HG02885 (cell line): ENCODE measurements around the gene ZNF488.

ENCODE experiments used
- ATAC-seq: cut with Tn5 transposase; IDR thresholded peaks from one replicate; pipeline ENCODE4 v1.9.1; 2021; ENCODE audit warnings: mild to moderate bottlenecking; ENCODE audit not compliant: unreplicated experiment, poor library complexity

ZNF488 gene

GRCh38 chr10:47410862-47411261 lies 26.8 kb upstream of the ZNF488 start:
- ATAC-seq, result no peak

- no peak for ATAC-seq
Observed at GRCh38 chr10:47410271-47410670, 26.2 kb upstream of the ZNF488 start.

- ATAC-seq, result no peak
Observed at GRCh38 chr10:47409866-47410256, 25.8 kb upstream of the ZNF488 start.

GRCh38 chr10:47409171-47409865 lies 25.2 kb upstream of the ZNF488 start:
- ATAC-seq, result no peak

GRCh38 chr10:47408606-47409005 lies 24.5 kb upstream of the ZNF488 start:
- ATAC-seq, result no peak

- no peak for ATAC-seq
Observed at GRCh38 chr10:47406870-47407691, 23.0 kb upstream of the ZNF488 start.

GRCh38 chr10:47406548-47406869 lies 22.4 kb upstream of the ZNF488 start:
- ATAC-seq, result no peak

GRCh38 chr10:47405857-47406547 lies 21.9 kb upstream of the ZNF488 start:
- ATAC-seq, result no peak

- no peak for ATAC-seq
Observed at GRCh38 chr10:47404937-47405336, 20.8 kb upstream of the ZNF488 start.

- no peak for ATAC-seq
Observed at GRCh38 chr10:47404446-47404845, 20.4 kb upstream of the ZNF488 start.

- ATAC-seq, result no peak
Observed at GRCh38 chr10:47403446-47404318, 19.6 kb upstream of the ZNF488 start.

GRCh38 chr10:47402641-47403301 lies 18.7 kb upstream of the ZNF488 start:
- ATAC-seq, result no peak

- no peak for ATAC-seq
Observed at GRCh38 chr10:47401874-47402640, 18.0 kb upstream of the ZNF488 start.

- ATAC-seq, result no peak
Observed at GRCh38 chr10:47401210-47401609, 17.1 kb upstream of the ZNF488 start.

GRCh38 chr10:47400786-47401185 lies 16.7 kb upstream of the ZNF488 start:
- no peak for ATAC-seq

GRCh38 chr10:47400251-47400650 lies 16.2 kb upstream of the ZNF488 start:
- no peak for ATAC-seq

GRCh38 chr10:47397256-47397655 lies 13.2 kb upstream of the ZNF488 start:
- no peak for ATAC-seq

- ATAC-seq, result no peak
Observed at GRCh38 chr10:47396311-47396717, 12.2 kb upstream of the ZNF488 start.

- no peak for ATAC-seq
Observed at GRCh38 chr10:47389619-47390018, 5.5 kb upstream of the ZNF488 start.
